Measurements from ENCODE around the gene OR6Q1.

The OR6Q1 gene

DNA sequence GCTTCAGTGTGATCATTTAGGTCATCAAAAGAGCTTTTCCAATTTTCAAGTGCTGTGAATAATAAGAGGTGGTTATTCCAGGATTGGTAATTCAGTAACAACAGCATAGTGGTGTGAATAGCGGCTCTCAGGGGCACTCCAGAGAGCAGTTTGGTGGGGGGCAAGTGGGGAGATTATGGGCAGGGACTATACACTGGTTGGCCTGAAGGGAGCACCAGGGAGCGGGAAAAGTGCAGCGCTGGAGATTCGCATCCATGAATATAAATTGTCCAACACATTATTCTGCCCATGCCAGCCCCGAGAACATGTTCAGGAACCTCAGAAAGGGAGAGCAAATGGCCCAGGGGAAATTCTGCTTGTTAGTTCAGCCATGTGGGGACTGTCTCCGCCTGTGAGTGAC is 37.9 kb downstream of the OR6Q1 start:
- Histone ChIP-seq H3K4me3 (no peak overlapping the region), H3K4me2 (no peak overlapping the region), H3K27ac (no peak overlapping the region), H3K36me3 (no peaks in the 10 kb centered on the region), H3K27me3 (no peaks in the 10 kb centered on the region), H3K9me3 (replicated peaks in 1 of 11) (no peaks in the 10 kb centered on the region), H3K4me1 (peaks cover 0 to 7% (median 4%) of the 10 kb centered on the region in 10 experiments; a peak in 7 of 20 replicates), H3K9ac (no peak overlapping the region), H4K20me1 (no peaks in the 10 kb centered on the region; a peak in 1 of 22 replicates)
- no peak for TF ChIP-seq Cebpa-rat (IDR thresholded peaks at IDR 0.05)

DNA sequence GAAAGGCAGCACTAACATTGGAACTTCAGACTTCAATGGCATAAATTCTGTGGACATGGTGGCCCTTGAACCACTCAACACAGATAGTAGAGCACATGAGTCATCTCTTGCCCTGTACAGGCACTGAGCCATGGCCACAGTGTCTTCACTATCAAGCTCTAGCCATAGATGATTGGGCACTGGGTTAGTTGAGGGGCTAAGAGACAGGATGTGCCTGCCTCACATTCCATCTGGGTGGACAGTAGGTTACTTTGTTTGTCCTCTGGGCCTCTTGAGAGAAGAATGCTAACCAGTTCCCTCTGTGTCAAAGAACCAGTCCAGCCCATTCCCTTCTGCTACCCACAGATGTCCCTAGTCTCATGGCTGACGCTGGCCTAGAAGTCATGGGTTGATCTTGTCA is 39.8 kb downstream of the OR6Q1 start:
- Histone ChIP-seq H4K20me1 (no peaks in the 10 kb centered on the region; a peak in 1 of 22 replicates), H3K36me3 (no peaks in the 10 kb centered on the region), H3K9ac (no peak overlapping the region), H3K27me3 (no peaks in the 10 kb centered on the region), H3K9me3 (replicated peaks in 1 of 11) (no peaks in the 10 kb centered on the region), H3K4me3 (no peak overlapping the region), H3K27ac (no peak overlapping the region), H3K4me2 (no peak overlapping the region), H3K4me1 (peaks cover 0 to 7% (median 4%) of the 10 kb centered on the region in 10 experiments; a peak in 7 of 20 replicates)
- TF ChIP-seq Cebpa-rat (IDR thresholded peaks at IDR 0.05) = no peak

GRCh38 chr11:58075781-58076180 is 45.0 kb downstream of the OR6Q1 start:
- Histone ChIP-seq H3K4me2 (no peak overlapping the region), H3K27me3 (no peaks in the 10 kb centered on the region), H4K20me1 (no peaks in the 10 kb centered on the region), H3K9me3 (replicated peaks in 1 of 11) (no peaks in the 10 kb centered on the region), H3K9ac (no peak overlapping the region), H3K4me1 (no peaks in the 10 kb centered on the region), H3K27ac (no peak overlapping the region), H3K4me3 (no peak overlapping the region), H3K36me3 (no peaks in the 10 kb centered on the region)
- no peak for TF ChIP-seq Cebpa-rat (IDR thresholded peaks at IDR 0.05)

Data from BLaER1 treated with 17β-estradiol and CSF1 and Interleukin-3, amounts not matched to agents 10 nM and 100 nM (cell line).